ENCODE results near the gene ERAS.
"Not testable (repeated sequence)": the region's sequence is repeated elsewhere in the genome, so short reads cannot be mapped to it uniquely, and the experiment has no call there.

- not testable (repeated sequence) for TF ChIP-seq ELF4 (IDR thresholded peaks at IDR 0.05); HDGF (IDR thresholded peaks at IDR 0.05; ENCODE audit: borderline replicate concordance); SUZ12 (IDR thresholded peaks at IDR 0.05)
Observed at GRCh38 chrX:48853494-48853893, 27.2 kb downstream of the ERAS start.
